ENCODE results near the gene LDLRAD1. TPM values are rescaled to one million over a fixed set of nuclear protein-coding genes. Genes with fewer than 3 reads are reported as not detected.

LDLRAD1 gene
- total and polyA plus RNA-seq, 10 of the 15 experiments (the other 5 are each of a cell fraction or from before 2014, with no cell fraction given): not detected

- TF ChIP-seq ZBTB11 (CRISPR knock-in tag; IDR thresholded peaks at IDR 0.05) (no peak), RCOR1 (conservative IDR thresholded peaks at IDR 0.05; ENCODE audit: low read depth, low read length) (no peak), RELA (IDR thresholded peaks at IDR 0.05; ENCODE audit: borderline replicate concordance, partially characterized antibody) (no peak), TCF12 (IDR thresholded peaks at IDR 0.05; ENCODE audit: low read depth, low read length) (no peak), SUPT20H (IDR thresholded peaks at IDR 0.05; ENCODE audit: borderline replicate concordance, control insufficient read depth, low read depth, low read length) (no peak)
Observed at GRCh38 chr1:53967409-53968124, 50.4 kb downstream of the LDLRAD1 start (continued).

- H3K9me3 ChIP-seq (replicated peaks; ENCODE audit: control insufficient read depth, insufficient read depth, low read length): no peaks in the 10 kb centered on the region
- H3K27me3 ChIP-seq (replicated peaks in 1 of 2; ENCODE audit: control insufficient read depth in 2 of 2, insufficient read depth in 2 of 2, low read length in 1 of 2): no peaks in the 10 kb centered on the region
- H4K20me1 ChIP-seq (ENCODE audit: control insufficient read depth, insufficient read depth): no peaks in the 10 kb centered on the region
- in situ Hi-C loops (cut with MboI): loop anchor here (25.0 kb wide), 1 partner anchor 479 kb away; no protein-coding TSS in a partner anchor
- ATAC-seq: no peak
- no peaks in the 10 kb centered on the region for H3K79me2 ChIP-seq (ENCODE audit: control insufficient read depth, insufficient read depth, low read length)
- ChIA-PET SMC1A (ENCODE audit: uncharacterized antibody, unreplicated experiment) (interaction anchor here (1.0 to 1.7 kb wide), 2 partner anchors 10 to 76 kb away, joined by 4 to 5 read pairs; no protein-coding TSS in a partner anchor), POLR2A (no interaction called here), RAD21 (ENCODE audit: unreplicated experiment) (no interaction called here), CTCF (interaction anchor here (0.8 to 1.7 kb wide), 2 partner anchors 13 to 106 kb away, joined by 4 to 5 read pairs; no protein-coding TSS in a partner anchor)
- peaks cover 3 to 16% of the 10 kb centered on the region in 2 experiments for H3K36me3 ChIP-seq (ENCODE audit: control insufficient read depth in 2 of 2, insufficient read depth in 2 of 2, low read length in 1 of 2)
- H3K4me2 ChIP-seq (ENCODE audit: control insufficient read depth, insufficient read depth): no peak overlapping the region
- FAIRE-seq: no peak
- intact Hi-C loops (cut with micrococcal nuclease; ENCODE audit: unreplicated experiment): no loop called here
- H3K27ac ChIP-seq (ENCODE audit: control insufficient read depth, insufficient read depth): no peak overlapping the region
- no peak overlapping the region for H3K4me3 ChIP-seq
- BruUV-seq (replicated peaks): no TSS peak
- DNase-seq (ENCODE audit: low read depth, low spot score): no peak
- H3K4me1 ChIP-seq (ENCODE audit: control insufficient read depth, insufficient read depth, low read length): no peaks in the 10 kb centered on the region
- H2AFZ ChIP-seq (ENCODE audit: control insufficient read depth, low read depth, low read length): no peak overlapping the region
- 100% methylated on average over 3 of the region's 3 CpGs for WGBS (ENCODE audit: insufficient coverage, insufficient replicate concordance, low lambda C conversion rate, missing lambda C conversion rate)
- H3K9ac ChIP-seq (ENCODE audit: control insufficient read depth, insufficient read depth, low read length): no peak overlapping the region
- TF ChIP-seq SUPT20H (IDR thresholded peaks at IDR 0.05; ENCODE audit: borderline replicate concordance, control insufficient read depth, low read depth, low read length): no peak
- TF ChIP-seq E4F1 (IDR thresholded peaks at IDR 0.05; ENCODE audit: borderline replicate concordance, partially characterized antibody): no peak
- no peak for TF ChIP-seq CTCF (IDR thresholded peaks at IDR 0.05 in 2 of 3, conservative IDR thresholded peaks at IDR 0.05 in 1 of 3; ENCODE audit: control insufficient read depth in 2 of 3, extremely low read depth in 1 of 3, insufficient read depth in 1 of 3, low read depth in 3 of 3, low read length in 3 of 3)
- no peak for TF ChIP-seq CEBPB (IDR thresholded peaks at IDR 0.05; ENCODE audit: borderline replicate concordance in 1 of 2, low read depth in 2 of 2, low read length in 2 of 2)
- no peak for TF ChIP-seq ZNF384 (IDR thresholded peaks at IDR 0.05; ENCODE audit: borderline replicate concordance, low read depth, low read length)
- TF ChIP-seq ETV6 (conservative IDR thresholded peaks at IDR 0.05 in 1 of 2, IDR thresholded peaks at IDR 0.05 in 1 of 2; ENCODE audit: borderline replicate concordance in 1 of 2, low read depth in 1 of 2): no peak
Observed at GRCh38 chr1:53966794-53967193, 51.2 kb downstream of the LDLRAD1 start.
